HepG2 (cell line): ENCODE measurements around the gene RRAD. TPM values are rescaled to one million over a fixed set of nuclear protein-coding genes. Genes with fewer than 3 reads are reported as not detected.

Experiments
- AGO2 ChIP-seq: fragments of 200-400 bp; formaldehyde crosslinking; optimal IDR thresholded peaks from 2 replicates; pipeline ENCODE3; 2017; ENCODE audit warnings: mild to moderate bottlenecking, low read depth, low read length, moderate library complexity
- AHDC1 ChIP-seq: sonication (generic); formaldehyde crosslinking; IDR thresholded peaks from 2 replicates; pipeline ENCODE4 v1.5.1; 2020; ENCODE audit warnings: mild to moderate bottlenecking, missing genetic modification reagents, borderline replicate concordance
- MEIS1 ChIP-seq: sonication (generic); formaldehyde crosslinking; IDR thresholded peaks from 2 replicates; pipeline ENCODE4 v1.9.0; 2021; ENCODE audit warnings: mild to moderate bottlenecking, missing genetic modification reagents, moderate library complexity, borderline replicate concordance
- MZF1 ChIP-seq: sonication (generic); formaldehyde crosslinking; IDR thresholded peaks from 2 replicates; pipeline ENCODE4 v1.8.1; 2023; ENCODE audit warnings: mild to moderate bottlenecking, missing genetic modification reagents, borderline replicate concordance
- SAP130 ChIP-seq: IDR thresholded peaks from 2 replicates; pipeline ENCODE4 v1.6.1; 2016; ENCODE audit warnings: low read depth
- TBP ChIP-seq: sonication (generic); formaldehyde crosslinking; IDR thresholded peaks from 2 replicates; pipeline ENCODE4 v1.5.0; 2020; ENCODE audit warnings: missing genetic modification reagents
- ZBTB25 ChIP-seq: IDR thresholded peaks from 2 replicates; pipeline ENCODE4 v1.6.1; 2018; ENCODE audit warnings: missing genetic modification reagents
- ZFP62 ChIP-seq: sonication (generic); formaldehyde crosslinking; IDR thresholded peaks from 2 replicates; pipeline ENCODE4 v1.4.0; 2020; ENCODE audit warnings: missing genetic modification reagents
- ZNF3 ChIP-seq: IDR thresholded peaks from 2 replicates; pipeline ENCODE4 v1.7.0; 2017; ENCODE audit warnings: inconsistent platforms
- ZNF333 ChIP-seq: sonication (generic); formaldehyde crosslinking; IDR thresholded peaks from 2 replicates; pipeline ENCODE4 v1.4.0; 2020; ENCODE audit warnings: mild to moderate bottlenecking, missing genetic modification reagents, borderline replicate concordance
- ZNF407 ChIP-seq: sonication (generic); formaldehyde crosslinking; IDR thresholded peaks from one replicate; pipeline ENCODE4 v1.5.1; 2020; ENCODE audit warnings: mild to moderate bottlenecking, missing genetic modification reagents; ENCODE audit errors: not compliant biosample characterization
- ZNF639 ChIP-seq: conservative IDR thresholded peaks from 2 replicates; pipeline ENCODE4 v1.6.1; 2018; ENCODE audit warnings: missing genetic modification reagents
- ZSCAN9 ChIP-seq: IDR thresholded peaks from 2 replicates; pipeline ENCODE4 v1.6.1; 2016; ENCODE audit warnings: borderline replicate concordance
- polyA plus RNA-seq, 8 experiments: library from polyadenylated mRNA; depleted of rRNA in 3 of 8; stranded (reverse) in 7 of 8; unstranded in 1 of 8; fragments of >200 nt; fragmentation: Illumina TruSeq in 4 of 8; extraction: Trizol in 4 of 8; gene quantifications; 2 replicates each; pipeline versions ENCODE4 v1.2.1 to v1.2.3, GENCODE V29; 2011 to 2016; ENCODE audit warnings: low read depth in 4 of 8, missing spikeins in 1 of 8, mixed read lengths in 1 of 8; ENCODE audit not compliant: insufficient read depth in 1 of 8
- total RNA-seq, 5 experiments: library from RNA; depleted of rRNA; stranded (reverse); fragments of >200 nt; fragmentation: Illumina TruSeq; extraction: Trizol; gene quantifications; 2 replicates each; pipeline ENCODE4 v1.2.3, GENCODE V29; 2016; ENCODE audit warnings: low read depth in 1 of 5

RRAD gene
- total and polyA plus RNA-seq, 2 of the 13 experiments (the other 11 are each of a cell fraction or from before 2014, with no cell fraction given): 0.80 to 1.1 TPM

- TF ChIP-seq ZFP62 (no peak), ZBTB25 (CRISPR knock-in tag) (0 out of 2 replicates have a peak, but pooled peaks have one; percentile 20), MZF1 (CRISPR knock-in tag) (no peak), MEIS1 (CRISPR knock-in tag) (no peak), AGO2 (no peak), ZNF639 (CRISPR knock-in tag) (0 out of 2 replicates have a peak, but pooled peaks have one; percentile 16), ZNF333 (CRISPR knock-in tag) (no peak), TBP (CRISPR knock-in tag) (no peak), ZSCAN9 (CRISPR knock-in tag) (0 out of 2 replicates have a peak, but pooled peaks have one; percentile 46), ZNF3 (CRISPR knock-in tag) (no peak), ZNF407 (CRISPR knock-in tag) (no peak), AHDC1 (CRISPR knock-in tag) (no peak), SAP130 (CRISPR knock-in tag) (peak; percentile 80)
These were observed 35.9 kb upstream of the RRAD start, which contains the start of gene CES3 (continued) for GRCh38 chr16:66961065-66961744.
